Effector memory CD8-positive, alpha-beta T cell (primary cell): Measurements from ENCODE around the gene PTPN14.

Experiments
- ATAC-seq: fragments of 150-1000 bp; cut with Tn5 transposase; replicated peaks from 2 replicates; pipeline ENCODE4 v1.10.0; 2021; ENCODE audit warnings: mild to moderate bottlenecking, moderate library complexity
- DNase-seq, 3 experiments: peaks; one replicate each; pipeline ENCODE4 v3.0.0; 2021
- H3K27ac Mint-ChIP-seq, 2 donors: one replicate each; pipeline ENCODE4 v1.8.0; 2022; ENCODE audit warnings: mild to moderate bottlenecking in 2 of 2, mixed read lengths in 2 of 2, moderate library complexity in 2 of 2
- H3K27me3 Mint-ChIP-seq, 2 donors: one replicate each; pipeline ENCODE4 v1.8.0; 2022; ENCODE audit warnings: mixed read lengths in 2 of 2
- H3K36me3 Mint-ChIP-seq: one replicate; pipeline ENCODE4 v1.8.0; 2022; ENCODE audit warnings: mild to moderate bottlenecking, moderate library complexity, mixed read lengths; ENCODE audit not compliant: insufficient read depth
- H3K4me1 Mint-ChIP-seq, 2 donors: one replicate each; pipeline ENCODE4 v1.8.0; 2022; ENCODE audit warnings: low read depth in 2 of 2, mixed read lengths in 2 of 2
- H3K4me3 Mint-ChIP-seq, 2 donors: one replicate each; pipeline ENCODE4 v1.8.0; 2022; ENCODE audit warnings: mild to moderate bottlenecking in 2 of 2, mixed read lengths in 2 of 2, moderate library complexity in 2 of 2
- H3K9me3 Mint-ChIP-seq, 2 donors: one replicate each; pipeline ENCODE4 v1.8.0; 2022; ENCODE audit warnings: mixed read lengths in 2 of 2

The PTPN14 gene

GRCh38 chr1:214305164-214305751 is 246.1 kb downstream of the PTPN14 start:
- DNase-seq (no peak), ATAC-seq (no peak)
- no peak overlapping the region for H3K4me3 Mint-ChIP-seq
- peak overlapping the region in 1 of 2 donors; percentile 79 for H3K27ac Mint-ChIP-seq
- H3K36me3 Mint-ChIP-seq: peaks cover 3% of the 10 kb centered on the region
- H3K27me3 Mint-ChIP-seq: no peaks in the 10 kb centered on the region
- no peaks in the 10 kb centered on the region for H3K9me3 Mint-ChIP-seq
- H3K4me1 Mint-ChIP-seq: peaks cover 23 to 37% of the 10 kb centered on the region in 2 donors

DNA sequence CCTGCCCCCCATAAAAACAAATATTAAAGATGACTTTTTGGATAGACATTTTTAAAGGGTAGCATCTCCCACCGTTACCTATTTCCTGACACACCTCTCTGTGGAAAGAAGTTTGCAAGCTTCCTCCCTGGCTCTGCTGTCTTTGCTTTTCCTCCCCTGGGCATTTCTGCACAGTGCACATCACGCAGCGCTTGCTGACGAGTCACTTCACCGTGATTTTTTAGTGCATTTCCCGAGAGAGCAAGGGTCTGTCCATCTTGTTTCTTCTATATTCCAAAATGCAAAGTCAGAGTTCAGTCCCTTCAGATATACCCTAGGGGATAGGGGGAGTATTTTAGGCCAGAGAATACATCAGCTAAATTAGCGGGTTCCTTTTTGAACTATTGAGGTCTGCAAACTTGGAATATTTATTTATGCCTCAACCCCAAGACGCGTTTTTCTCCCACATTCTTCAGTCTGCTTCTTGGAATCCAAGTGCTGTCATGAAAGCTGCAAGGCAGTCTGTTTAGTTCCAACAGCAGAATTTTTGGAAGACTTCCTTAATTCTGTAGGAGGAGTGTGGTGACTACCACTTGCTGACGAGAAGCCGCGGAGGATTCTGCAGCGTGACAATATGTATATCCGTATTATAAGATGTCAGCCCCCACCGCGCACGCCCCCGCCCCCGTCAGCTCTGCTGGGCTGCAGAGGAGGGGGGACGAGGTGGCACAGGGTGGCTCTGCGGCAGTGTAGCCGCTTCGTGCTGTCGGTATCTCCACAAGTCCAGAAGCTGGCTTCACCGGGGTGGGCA is 248.1 kb downstream of the PTPN14 start:
- no peak for ATAC-seq
- Mint-ChIP-seq H3K27me3 (no peaks in the 10 kb centered on the region), H3K27ac (peak overlapping the region in 1 of 2 donors; percentile 38), H3K4me3 (no peak overlapping the region), H3K4me1 (peaks cover 11 to 22% of the 10 kb centered on the region in 2 donors), H3K36me3 (peaks cover 3% of the 10 kb centered on the region), H3K9me3 (no peaks in the 10 kb centered on the region)
- no peak for DNase-seq

DNA sequence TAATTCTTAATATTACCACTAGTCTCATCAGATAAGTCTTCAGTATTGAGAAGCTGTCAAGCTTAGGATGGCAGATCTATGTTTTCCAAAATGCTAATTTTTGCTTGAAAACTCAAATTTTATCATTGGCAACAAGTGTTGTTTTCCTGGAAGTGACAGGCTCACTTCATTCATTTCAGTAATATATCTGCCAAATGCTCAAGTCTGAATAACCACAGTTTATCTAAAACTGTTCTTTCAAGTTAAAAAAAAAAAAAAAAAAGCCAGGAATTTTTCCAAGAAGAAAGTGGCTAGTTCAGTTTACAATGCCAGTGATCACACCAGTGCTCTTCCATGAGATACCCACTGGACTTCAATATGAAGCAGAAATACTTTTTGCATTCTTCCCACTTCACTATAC is 249.9 kb downstream of the PTPN14 start:
- Mint-ChIP-seq H3K4me1 (peaks cover 8 to 17% of the 10 kb centered on the region in 2 donors), H3K27ac (no peak overlapping the region), H3K36me3 (no peaks in the 10 kb centered on the region), H3K27me3 (no peaks in the 10 kb centered on the region), H3K4me3 (no peak overlapping the region), H3K9me3 (no peaks in the 10 kb centered on the region)
- DNase-seq (no peak), ATAC-seq (no peak)

GRCh38 chr1:214300149-214300780 is 251.1 kb downstream of the PTPN14 start:
- no peaks in the 10 kb centered on the region for H3K27me3 Mint-ChIP-seq
- H3K27ac Mint-ChIP-seq: no peak overlapping the region

More at GRCh38 chr1:214300149-214300780, 251.1 kb downstream of the PTPN14 start:
- ATAC-seq (no peak), DNase-seq (no peak)
- Mint-ChIP-seq H3K36me3 (no peaks in the 10 kb centered on the region), H3K4me3 (no peak overlapping the region), H3K4me1 (peaks cover 8 to 13% of the 10 kb centered on the region in 2 donors), H3K9me3 (no peaks in the 10 kb centered on the region)
